Epidermal melanocyte (primary cell): ENCODE data around the gene FCRL6.
A peak's percentile ranks its signal among the peaks of the same experiment; 100 is the strongest.

Experiments
- DNase-seq: peaks from one replicate; pipeline ENCODE4 v3.0.0; 2011; ENCODE audit warnings: low spot score; ENCODE audit not compliant: insufficient read length

FCRL6 gene, protein sequence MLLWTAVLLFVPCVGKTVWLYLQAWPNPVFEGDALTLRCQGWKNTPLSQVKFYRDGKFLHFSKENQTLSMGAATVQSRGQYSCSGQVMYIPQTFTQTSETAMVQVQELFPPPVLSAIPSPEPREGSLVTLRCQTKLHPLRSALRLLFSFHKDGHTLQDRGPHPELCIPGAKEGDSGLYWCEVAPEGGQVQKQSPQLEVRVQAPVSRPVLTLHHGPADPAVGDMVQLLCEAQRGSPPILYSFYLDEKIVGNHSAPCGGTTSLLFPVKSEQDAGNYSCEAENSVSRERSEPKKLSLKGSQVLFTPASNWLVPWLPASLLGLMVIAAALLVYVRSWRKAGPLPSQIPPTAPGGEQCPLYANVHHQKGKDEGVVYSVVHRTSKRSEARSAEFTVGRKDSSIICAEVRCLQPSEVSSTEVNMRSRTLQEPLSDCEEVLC

DNA sequence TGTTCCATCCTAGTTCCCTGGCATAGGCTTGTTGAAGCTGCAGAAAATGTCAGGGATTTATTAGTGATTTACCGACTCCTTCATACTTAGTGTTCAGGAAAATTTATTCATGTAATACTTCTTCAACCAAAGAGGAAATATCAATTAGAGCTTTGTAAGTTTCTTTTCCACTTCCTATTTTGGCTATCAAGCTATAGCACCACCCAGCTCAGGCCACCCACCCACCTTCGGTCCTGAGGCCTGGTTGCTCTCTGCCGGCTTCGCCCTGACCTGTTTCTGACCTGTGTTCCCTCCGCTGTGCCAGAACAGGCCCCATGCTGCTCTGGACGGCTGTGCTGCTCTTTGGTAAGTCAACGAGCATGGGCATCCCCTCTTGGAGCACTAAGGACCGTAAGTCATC lies at the start of gene FCRL6:
Gene FCRL6 (plus strand): TSS at position 250 of the 400 bp plus-strand sequence. CDS start 65 bp downstream, at position 315.
- DNase-seq = no peak

DNA sequence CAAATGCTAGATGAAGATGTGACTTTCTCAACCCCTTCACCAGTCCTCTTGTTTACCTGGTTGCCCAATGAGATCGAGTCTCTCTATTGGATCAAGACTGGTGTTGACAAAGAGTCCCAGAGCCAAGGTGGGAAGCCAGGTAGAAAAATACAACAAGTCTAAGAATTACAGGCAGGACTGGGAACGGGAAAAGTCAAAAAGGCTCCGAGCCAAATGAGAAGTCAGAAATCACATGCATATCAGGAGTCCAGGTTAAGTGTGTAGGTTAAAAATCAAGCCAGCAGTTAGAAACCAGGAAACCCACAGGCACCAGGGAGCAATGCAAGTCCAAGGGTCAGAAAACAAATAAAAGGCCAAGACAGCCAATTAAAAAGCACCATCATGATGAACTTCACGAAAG lies 48.8 kb upstream of the FCRL6 start:
- no peak for DNase-seq

DNA sequence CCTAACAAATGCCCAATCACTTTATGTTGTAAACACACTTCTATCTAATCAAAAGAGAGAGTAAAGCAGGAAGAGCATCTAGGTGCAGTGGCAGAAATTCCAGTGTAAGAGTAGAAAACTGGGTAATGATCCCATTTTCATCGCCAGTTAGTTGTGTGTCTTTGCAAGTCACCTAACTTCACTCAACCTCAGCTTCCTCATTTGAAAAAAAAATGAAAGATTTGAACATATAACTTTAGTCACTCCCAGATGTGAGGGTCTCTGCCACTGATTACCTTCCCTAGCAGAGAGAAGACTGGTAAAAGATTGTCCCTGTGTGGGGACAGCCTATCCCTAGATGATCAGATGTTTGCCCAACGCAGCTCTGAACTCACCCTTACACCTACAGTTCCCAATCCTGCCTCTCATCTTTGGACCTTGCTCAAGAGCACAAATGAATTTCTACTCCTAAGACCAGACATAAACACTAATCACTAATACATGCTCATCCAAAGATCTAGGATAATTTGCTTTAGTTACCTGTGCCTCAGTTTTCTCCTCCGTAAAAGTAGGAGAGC lies 46.6 kb upstream of the FCRL6 start:
- DNase-seq = no peak

DNA sequence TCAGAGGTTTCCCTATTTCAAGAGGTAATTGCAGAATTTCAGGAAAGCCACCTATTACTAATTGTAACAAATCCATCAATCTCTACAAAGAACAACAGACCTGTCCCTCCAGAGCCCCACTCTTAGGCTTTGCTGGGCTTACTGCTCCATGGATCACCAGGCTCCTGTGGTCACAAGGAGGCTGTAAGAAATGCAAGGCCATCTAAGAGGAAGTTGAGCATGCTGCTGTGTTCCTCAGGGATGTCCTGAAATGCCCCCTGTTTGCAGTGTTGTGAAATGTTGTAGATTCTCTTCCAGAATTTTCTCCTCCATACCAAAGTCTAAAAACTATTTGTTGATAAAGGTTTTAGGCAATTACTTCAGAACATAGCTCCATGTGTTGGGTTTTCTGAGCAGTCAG lies 45.8 kb upstream of the FCRL6 start:
- DNase-seq = no peak

DNA sequence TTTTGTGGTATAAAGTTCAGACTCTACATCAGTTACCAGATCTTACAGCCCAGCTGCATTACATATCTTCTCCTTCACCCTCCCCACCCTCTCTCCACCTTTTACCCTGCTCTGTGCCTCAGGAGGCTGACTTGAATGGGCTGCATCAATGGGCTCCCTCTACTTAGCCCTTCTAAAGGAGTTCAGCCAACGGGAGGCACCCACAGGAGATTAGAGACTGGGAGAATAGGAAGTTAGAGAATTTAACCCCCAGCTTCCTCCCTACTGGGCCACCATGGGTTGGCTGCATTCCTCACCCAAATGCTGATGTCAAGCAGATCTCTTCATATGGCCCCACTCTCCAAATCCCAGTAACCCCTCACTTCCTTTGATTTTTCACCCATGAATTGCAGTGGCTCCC lies 38.5 kb upstream of the FCRL6 start:
- DNase-seq = no peak

DNA sequence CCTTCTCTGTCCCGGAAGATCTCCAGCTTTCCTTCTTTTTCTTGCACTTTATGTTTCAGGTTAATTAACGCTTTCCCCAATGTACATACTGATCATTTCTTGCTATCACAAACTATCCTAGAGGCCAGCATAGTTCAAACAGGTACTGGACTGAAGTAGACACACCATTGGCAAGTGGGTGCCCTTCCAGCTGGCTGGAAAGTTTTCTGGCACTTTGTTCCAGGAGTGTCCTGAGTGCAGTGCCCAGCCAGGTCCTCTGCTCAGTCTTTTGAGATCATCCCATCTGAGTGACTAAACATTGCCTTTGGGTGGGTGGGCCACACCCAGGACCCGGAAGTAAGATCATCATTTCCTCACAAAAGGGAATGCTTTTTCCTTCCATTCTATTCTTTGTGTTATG lies 36.4 kb upstream of the FCRL6 start:
- no peak for DNase-seq

DNA sequence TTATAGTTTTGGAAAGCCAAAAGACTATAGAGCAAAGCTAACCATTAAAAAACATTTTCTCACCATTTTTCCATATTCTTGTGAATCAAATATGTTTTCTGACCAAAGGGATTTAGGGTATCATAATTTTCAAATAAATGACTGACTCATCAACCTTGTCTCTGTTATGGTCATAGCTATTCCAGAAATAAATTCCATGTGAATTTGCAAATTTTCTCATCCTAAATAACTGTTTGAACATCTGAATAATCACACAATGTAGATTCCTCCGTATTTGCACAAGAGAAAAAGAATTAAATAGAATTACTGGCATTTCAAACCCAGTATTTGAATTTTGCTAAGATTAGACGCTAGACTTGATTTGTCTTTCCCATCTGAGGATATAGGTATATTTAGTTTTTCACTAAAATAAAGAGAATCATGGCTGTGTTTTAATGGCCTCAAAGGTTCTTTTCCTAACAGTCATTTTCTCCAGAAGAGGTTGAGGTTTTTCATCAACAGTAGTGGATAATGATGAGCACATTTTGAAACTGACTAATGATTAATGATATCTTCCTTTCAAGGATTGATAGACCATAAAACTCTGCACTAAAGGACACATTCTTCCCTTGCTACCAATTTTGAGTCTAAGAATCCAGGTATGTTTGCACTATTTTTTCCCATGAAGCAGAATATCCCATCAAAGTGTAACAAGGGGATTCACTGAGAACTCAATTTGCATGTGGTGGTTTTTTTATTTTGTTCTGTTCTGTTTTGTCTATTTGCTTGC lies 30.8 kb upstream of the FCRL6 start:
- DNase-seq = no peak

DNA sequence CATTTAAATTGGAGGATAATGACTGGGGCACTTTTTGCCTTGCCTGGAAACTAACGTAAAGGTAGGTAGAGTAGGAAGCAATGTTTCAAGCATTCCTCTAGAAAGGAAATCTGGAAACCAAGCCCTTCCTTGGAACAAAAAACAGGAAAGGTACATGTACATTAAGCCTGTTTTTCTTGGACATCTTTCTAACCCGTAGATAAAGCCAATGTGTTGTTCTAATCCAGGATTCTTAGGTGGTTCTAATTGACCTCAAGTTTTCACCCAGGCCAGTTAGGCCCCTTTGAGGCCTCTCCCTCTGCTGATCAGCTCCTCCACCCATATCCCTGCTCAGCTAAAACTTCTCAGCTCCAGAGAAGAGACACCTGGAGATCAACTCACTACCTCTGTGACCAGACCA lies 27.7 kb upstream of the FCRL6 start:
- DNase-seq = no peak

DNA sequence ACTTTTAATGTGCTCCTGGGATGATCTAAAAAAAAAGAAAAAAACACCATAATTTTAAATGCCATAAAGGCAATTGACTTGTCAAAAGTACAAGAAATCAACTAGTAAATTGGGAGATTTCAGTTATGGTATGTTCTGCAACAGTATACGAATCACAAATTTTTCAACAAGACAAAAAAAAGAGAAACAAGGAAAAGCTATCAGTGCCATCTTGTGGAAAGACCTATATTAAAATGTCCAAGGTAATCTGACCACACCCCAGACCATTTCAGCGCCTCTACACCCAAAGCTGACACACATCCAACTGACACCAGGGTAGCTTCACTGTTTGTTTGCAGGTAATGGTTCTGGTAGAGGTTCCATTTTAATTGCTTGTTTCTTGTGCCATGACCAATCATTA lies 26.4 kb upstream of the FCRL6 start:
- no peak for DNase-seq

DNA sequence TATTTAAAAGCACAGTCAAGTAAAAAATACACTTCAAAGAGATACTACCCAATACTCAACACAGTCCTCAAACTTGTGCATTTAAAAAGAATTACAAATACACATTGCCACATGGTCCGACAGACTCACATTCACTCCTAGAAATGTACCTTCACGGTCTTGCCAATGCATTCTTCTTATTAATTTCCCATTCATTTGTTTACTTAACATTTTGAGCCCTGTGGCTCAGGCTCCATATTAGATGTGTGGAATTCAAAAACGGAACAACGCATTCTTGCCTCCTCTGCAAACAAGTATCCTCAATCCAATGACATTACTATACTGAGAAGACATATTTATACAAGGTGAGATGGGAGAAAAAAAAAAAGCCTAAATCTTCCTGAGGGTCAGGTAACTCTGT lies 23.9 kb upstream of the FCRL6 start:
- DNase-seq = no peak

DNA sequence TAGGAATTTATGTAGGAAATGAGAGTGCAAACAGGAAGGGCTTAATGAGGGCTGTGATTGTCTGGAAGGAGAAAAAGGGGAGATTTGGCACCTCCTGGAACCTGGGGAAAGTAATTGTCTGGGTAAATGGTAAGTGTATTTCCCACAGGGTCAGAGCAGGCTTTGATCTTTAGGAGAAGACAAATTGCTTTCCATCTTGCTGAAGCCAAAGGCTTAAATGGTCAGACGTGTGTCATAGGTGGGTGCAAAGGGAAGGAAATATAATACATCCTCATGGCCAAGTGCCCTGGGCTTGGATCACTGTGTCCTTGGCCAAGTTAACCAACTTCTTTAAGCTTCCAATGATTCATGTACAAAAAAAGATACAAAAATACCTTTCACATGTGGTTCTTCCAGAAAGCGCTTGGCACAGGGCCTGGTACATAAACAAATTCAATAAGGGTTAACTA lies 22.7 kb upstream of the FCRL6 start:
- no peak for DNase-seq

DNA sequence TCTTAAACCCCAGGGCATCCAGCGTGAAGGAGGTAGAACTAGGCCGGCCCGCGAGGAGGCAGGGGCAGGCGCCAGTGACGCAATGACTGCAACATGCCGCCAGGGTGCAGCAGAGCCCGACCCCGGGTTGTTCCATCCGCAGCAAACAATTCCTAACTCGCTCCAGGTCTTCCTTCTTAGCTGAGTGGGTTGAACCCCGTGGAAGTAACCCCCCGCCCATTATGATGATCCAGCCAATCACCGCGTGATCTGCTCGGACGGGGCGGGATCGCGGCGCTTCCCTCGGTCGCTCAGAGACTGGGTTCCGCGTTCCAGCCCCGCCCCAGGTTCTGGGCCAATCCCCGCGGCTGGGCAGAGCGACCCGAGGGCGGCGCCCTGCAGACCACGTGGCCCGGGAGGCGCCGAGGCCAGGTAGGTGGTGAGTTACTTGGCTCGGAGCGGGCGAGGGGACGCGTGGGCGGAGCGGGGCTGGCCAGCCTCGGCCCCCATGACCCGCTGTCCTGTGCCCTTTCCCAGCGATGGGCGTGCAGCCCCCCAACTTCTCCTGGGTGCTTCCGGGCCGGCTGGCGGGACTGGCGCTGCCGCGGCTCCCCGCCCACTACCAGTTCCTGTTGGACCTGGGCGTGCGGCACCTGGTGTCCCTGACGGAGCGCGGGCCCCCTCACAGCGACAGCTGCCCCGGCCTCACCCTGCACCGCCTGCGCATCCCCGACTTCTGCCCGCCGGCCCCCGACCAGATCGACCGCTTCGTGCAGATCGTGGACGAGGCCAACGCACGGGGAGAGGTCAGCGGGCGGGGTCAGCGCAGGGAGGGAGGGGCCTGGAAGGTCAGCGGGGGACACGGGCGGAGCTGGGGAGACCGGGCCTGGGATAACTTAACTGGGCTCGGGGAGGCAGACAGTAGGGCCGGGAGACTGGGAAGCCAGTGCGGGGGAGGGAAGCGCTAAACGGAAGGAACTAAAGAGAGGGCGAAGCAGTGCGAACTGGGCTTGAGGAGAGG lies 21.3 kb upstream of the FCRL6 start, which contains the start of gene DUSP23:
Gene DUSP23 (plus strand): TSS at position 380 of the 1,000 bp plus-strand sequence. CDS start 139 bp downstream, at position 519.
- DNase-seq = peak; percentile 97

DNA sequence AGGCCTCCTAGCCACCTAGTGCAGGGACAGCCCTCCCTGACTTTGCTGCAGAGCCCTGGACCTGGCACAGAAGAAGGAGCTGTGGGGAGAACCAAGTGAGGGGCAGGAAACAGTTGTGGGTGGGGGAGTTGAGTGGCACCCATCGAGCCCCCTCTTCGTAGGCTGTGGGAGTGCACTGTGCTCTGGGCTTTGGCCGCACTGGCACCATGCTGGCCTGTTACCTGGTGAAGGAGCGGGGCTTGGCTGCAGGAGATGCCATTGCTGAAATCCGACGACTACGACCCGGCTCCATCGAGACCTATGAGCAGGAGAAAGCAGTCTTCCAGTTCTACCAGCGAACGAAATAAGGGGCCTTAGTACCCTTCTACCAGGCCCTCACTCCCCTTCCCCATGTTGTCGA lies 20.2 kb upstream of the FCRL6 start:
- DNase-seq = no peak

DNA sequence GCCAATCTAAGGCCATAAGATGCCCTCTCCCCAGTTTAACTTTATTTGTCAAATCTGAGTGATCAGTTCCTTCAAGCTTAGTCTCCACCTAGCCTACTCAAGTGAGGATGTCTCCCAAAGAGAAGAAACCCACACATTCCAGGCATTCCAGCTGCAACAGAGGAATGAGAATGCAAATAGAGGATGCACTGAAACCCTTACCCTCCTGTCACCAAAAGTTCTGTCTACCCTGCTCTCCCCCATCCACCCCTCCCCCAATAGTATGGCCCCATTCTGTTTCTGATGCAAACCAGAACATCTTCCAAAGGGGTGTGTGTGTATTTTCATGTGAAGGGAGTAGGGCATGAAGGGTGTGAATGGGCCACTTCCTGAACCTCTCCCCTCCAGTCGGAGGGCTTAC lies 18.4 kb upstream of the FCRL6 start:
- no peak for DNase-seq

DNA sequence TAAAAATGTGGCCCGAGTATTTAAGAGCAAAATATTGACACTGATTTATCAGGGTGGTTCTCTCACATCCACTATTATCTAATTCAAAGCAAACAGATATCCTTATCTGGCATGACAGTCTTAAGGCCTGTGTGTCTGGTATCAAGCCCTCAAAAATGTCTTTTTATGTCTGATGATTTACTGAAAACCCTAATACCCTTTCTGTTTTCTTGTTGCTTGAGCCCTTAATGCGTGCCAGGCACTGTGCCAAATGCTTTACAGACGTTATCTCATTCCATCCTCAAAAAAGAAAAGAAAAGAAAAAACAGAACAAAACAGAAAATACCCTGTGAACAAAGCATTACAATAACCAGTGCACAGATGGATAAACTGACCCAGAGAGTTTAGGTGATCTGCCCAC lies 15.7 kb upstream of the FCRL6 start:
- no peak for DNase-seq

DNA sequence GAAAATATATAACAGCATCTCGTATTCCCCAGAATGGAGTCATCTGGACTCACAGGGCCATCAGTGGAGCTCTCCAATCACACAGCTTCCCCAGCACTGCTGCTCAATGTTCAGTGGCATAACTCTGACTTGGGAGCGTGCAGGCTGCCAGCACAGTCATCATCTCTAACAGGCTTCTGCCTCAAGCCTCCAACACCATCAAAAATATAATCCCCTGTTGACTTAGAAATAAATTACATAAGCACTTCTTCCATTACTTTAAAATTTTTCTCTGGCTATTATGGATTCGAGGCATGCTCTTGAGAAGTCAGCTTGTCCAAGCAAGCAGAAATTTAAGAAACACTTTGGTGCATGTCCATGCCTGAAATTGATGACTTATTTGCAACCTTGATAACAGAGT lies 15.2 kb upstream of the FCRL6 start:
- DNase-seq = no peak

DNA sequence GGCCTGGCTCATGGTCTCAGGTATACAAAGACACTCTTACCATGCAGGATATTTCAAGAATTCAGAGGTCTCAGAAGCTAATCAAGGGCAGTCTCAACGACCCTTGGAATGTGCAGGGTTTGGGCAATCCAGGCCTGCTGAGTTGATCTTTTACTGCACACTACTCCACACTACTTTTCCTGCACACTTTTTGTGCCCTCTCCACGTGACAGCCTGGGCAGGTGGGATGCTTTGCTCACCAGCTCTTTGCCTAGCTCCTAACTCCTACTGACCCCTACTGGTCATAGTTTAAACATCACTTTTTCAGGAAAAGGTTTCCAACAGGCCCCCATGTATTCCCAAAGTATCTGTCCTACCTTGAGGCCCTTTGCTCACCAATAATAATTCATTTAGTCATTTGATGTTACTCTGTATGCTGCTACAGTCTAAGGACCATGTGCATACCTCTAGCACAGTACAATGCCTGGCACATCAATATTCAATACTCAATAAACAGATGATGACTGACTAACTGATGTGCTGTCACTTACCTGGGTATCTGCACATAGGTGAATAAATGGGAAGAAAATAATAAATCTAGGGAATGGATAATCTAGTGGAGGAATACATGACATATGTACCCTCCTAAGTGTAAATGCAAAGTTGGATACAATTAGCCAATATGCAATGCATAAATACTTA lies 11.8 kb upstream of the FCRL6 start:
- DNase-seq = no peak

DNA sequence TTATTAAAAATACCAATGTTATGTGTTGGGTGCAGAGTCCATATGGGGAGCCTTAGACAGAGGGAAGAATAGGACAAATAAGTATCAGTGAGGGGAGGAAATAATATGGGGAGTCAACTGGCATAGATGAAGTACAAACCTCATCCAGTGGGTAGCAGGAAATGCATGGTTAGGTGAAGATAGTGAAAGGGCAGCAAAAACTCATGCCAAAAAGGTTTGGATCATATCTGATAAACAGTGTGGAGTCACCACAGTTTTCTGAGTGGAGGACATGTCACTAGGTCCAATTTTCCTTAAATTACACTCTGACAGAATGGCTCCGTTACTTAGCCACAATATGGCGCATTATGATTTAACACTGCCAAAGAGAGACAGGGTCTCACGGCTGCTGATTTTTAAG lies 11.1 kb upstream of the FCRL6 start:
- DNase-seq = no peak

DNA sequence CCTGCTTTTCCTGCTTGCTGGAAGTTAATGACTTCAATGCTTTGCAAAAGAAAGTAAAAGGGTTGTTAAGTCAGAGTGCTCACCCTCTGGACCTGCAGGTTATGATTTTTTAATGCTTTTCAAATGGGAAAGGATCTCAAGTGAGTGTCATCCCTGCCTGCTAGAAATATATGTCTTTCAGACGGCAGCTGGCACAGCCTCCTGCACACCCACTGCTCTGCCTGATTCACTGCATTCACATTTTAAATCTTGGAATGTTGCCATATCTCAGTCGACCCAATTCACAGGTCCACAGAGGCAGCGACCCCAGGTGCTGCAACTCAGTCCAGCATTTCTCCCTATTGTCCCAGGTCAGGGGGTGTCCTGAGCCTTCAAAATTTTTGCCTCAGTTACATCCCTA lies 10.7 kb upstream of the FCRL6 start:
- no peak for DNase-seq

DNA sequence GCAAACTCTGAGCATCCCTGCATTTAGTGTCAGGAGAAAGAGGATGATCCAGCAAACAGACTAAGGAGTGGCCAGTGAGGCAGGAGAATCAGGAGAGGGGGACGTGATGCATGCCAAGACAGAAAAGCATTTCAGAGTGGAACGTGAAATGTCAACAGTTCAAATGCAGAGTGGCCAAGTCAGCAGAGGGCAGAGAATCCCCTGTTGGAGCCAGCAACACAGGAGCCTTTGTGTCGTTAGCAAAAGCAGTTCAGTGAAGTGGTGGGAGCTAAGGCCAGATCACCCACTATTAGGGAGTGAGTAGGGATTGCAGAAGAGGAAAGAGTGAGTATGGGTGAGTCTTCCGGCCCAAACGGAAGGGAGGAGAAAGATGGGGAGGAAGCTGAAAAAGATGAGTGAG lies 6.6 kb upstream of the FCRL6 start:
- DNase-seq = no peak
